HEK293 (cell line): ENCODE data around the gene ZNF786.

Experiments used
- CTCF ChIA-PET: fragments of 350-600 bp; formaldehyde crosslinking; extraction: SDS; loops from one replicate; lab custom pipeline; 2021; ENCODE audit warnings: antibody characterized with exemption; lab: Yijun Ruan, JAX
- POLR2A ChIA-PET: fragments of 300-600 bp; formaldehyde crosslinking; extraction: SDS; loops from one replicate; lab custom pipeline; 2020; ENCODE audit warnings: antibody characterized with exemption, inconsistent platforms; lab: Yijun Ruan, JAX
- H3K27ac ChIP-seq: fragments of 200-500 bp; sonication (Bioruptor generic); 2 replicates; pipeline ENCODE4 v1.5.1; 2014; ENCODE audit warnings: low read depth, low read length, control low read depth, inconsistent platforms; ENCODE audit errors: extremely low read depth
- H3K36me3 ChIP-seq, 2 experiments: fragments of 200-500 bp in 1 of 2; sonication (Bioruptor generic) in 1 of 2; 1 replicate in 1 of 2; 2 replicates in 1 of 2; pipeline ENCODE4 v1.5.1; 2014 to 2017; ENCODE audit warnings: inconsistent platforms in 2 of 2, low read length in 2 of 2; ENCODE audit not compliant: control insufficient read depth in 2 of 2, insufficient read depth in 1 of 2
- H3K4me1 ChIP-seq: fragments of 200-500 bp; sonication (Bioruptor generic); 2 replicates; pipeline ENCODE4 v1.5.1; 2014; ENCODE audit warnings: mild to moderate bottlenecking, low read length, inconsistent platforms; ENCODE audit not compliant: control insufficient read depth, insufficient read depth
- H3K4me3 ChIP-seq: 2 replicates; pipeline ENCODE4 v1.5.1; 2011; ENCODE audit warnings: low read depth, mild to moderate bottlenecking, control low read depth, low read length, moderate library complexity
- H3K9me3 ChIP-seq: fragments of 200-500 bp; sonication (Bioruptor generic); 2 replicates; pipeline ENCODE4 v1.5.1; 2014; ENCODE audit warnings: low read depth, low read length, inconsistent platforms; ENCODE audit not compliant: control insufficient read depth, insufficient read depth
- FEZF1 ChIP-seq: fragments of 450-650 bp; formaldehyde crosslinking; IDR thresholded peaks from 2 replicates; pipeline ENCODE4 v1.5.1; 2016; ENCODE audit warnings: missing biosample characterization, missing genetic modification characterization
- KLF1 ChIP-seq: fragments of 450-650 bp; formaldehyde crosslinking; IDR thresholded peaks from 2 replicates; pipeline ENCODE4 v1.5.1; 2016; ENCODE audit warnings: missing biosample characterization, missing genetic modification characterization
- KLF7 ChIP-seq: fragments of 450-650 bp; formaldehyde crosslinking; IDR thresholded peaks from 2 replicates; pipeline ENCODE4 v1.5.1; 2016; ENCODE audit warnings: missing biosample characterization, missing genetic modification characterization, borderline replicate concordance
- MEIS1 ChIP-seq: sonication (generic); formaldehyde crosslinking; IDR thresholded peaks from 2 replicates; pipeline ENCODE4 v1.8.1; 2022; ENCODE audit warnings: missing genetic modification reagents, mild to moderate bottlenecking, borderline replicate concordance
- SALL2 ChIP-seq: fragments of 450-650 bp; formaldehyde crosslinking; IDR thresholded peaks from 2 replicates; pipeline ENCODE4 v1.5.0; 2017; ENCODE audit warnings: missing biosample characterization, mild to moderate bottlenecking, missing genetic modification characterization, borderline replicate concordance
- SETDB1 ChIP-seq: IDR thresholded peaks from one replicate; pipeline ENCODE4 v1.6.1; 2017; ENCODE audit warnings: mild to moderate bottlenecking, low read length, moderate library complexity, mixed read lengths; ENCODE audit not compliant: insufficient read length
- ZBTB1 ChIP-seq: fragments of 450-650 bp; formaldehyde crosslinking; IDR thresholded peaks from 2 replicates; pipeline ENCODE4 v1.5.1; 2016; ENCODE audit warnings: missing biosample characterization, missing genetic modification characterization
- ZFP41 ChIP-seq: fragments of 450-650 bp; formaldehyde crosslinking; IDR thresholded peaks from 2 replicates; pipeline ENCODE4 v1.5.1; 2016; ENCODE audit warnings: missing biosample characterization, missing genetic modification characterization, borderline replicate concordance
- ZNF274 ChIP-seq, 2 experiments: fragments of 200-500 bp in 1 of 2; fragments of 450-650 bp in 1 of 2; sonication (Bioruptor generic) in 1 of 2; formaldehyde crosslinking in 1 of 2; IDR thresholded peaks; 2 replicates each; pipeline versions ENCODE4 v1.5.1 to v1.6.1; 2014 to 2016; ENCODE audit warnings: borderline replicate concordance in 1 of 2, inconsistent platforms in 1 of 2, low read length in 1 of 2, missing biosample characterization in 1 of 2, missing genetic modification characterization in 1 of 2
- ZNF324 ChIP-seq: fragments of 450-650 bp; formaldehyde crosslinking; IDR thresholded peaks from 2 replicates; pipeline ENCODE4 v1.5.1; 2016; ENCODE audit warnings: missing biosample characterization, missing genetic modification characterization
- ZNF433 ChIP-seq: fragments of 450-650 bp; formaldehyde crosslinking; IDR thresholded peaks from 2 replicates; pipeline ENCODE4 v1.5.1; 2016; ENCODE audit warnings: missing biosample characterization, missing genetic modification characterization, low read depth
- ZNF521 ChIP-seq: fragments of 450-650 bp; formaldehyde crosslinking; IDR thresholded peaks from 2 replicates; pipeline ENCODE4 v1.5.1; 2017; ENCODE audit warnings: missing biosample characterization, mild to moderate bottlenecking, missing genetic modification characterization
- ZNF560 ChIP-seq: fragments of 450-650 bp; formaldehyde crosslinking; IDR thresholded peaks from 2 replicates; pipeline ENCODE4 v1.5.1; 2017; ENCODE audit warnings: missing biosample characterization, missing genetic modification characterization, borderline replicate concordance
- ZNF571 ChIP-seq: fragments of 450-650 bp; formaldehyde crosslinking; IDR thresholded peaks from 2 replicates; pipeline ENCODE4 v1.5.0; 2017; ENCODE audit warnings: missing biosample characterization, missing genetic modification characterization
- ZNF600 ChIP-seq: fragments of 450-650 bp; formaldehyde crosslinking; IDR thresholded peaks from 2 replicates; pipeline ENCODE4 v1.5.1; 2016; ENCODE audit warnings: missing biosample characterization, missing genetic modification characterization
- ZNF660 ChIP-seq: fragments of 450-650 bp; IDR thresholded peaks from 2 replicates; pipeline ENCODE4 v1.5.1; 2018; ENCODE audit warnings: missing biosample characterization, mild to moderate bottlenecking, missing genetic modification characterization
- ZNF791 ChIP-seq: fragments of 450-650 bp; formaldehyde crosslinking; IDR thresholded peaks from 2 replicates; pipeline ENCODE4 v1.5.1; 2016; ENCODE audit warnings: missing biosample characterization, missing genetic modification characterization
- ZSCAN30 ChIP-seq: fragments of 450-650 bp; IDR thresholded peaks from 2 replicates; pipeline ENCODE4 v1.5.1; 2018; ENCODE audit warnings: missing biosample characterization, mild to moderate bottlenecking, missing genetic modification characterization, moderate library complexity
- TF ChIP-seq, protein P1 (sequence below): fragments of 450-650 bp; formaldehyde crosslinking; IDR thresholded peaks from 2 replicates; pipeline ENCODE4 v1.5.1; 2016; ENCODE audit warnings: missing biosample characterization, missing genetic modification characterization
- TF ChIP-seq, protein P2 (sequence below): fragments of 450-650 bp; formaldehyde crosslinking; IDR thresholded peaks from 2 replicates; pipeline ENCODE4 v1.5.1; 2016; ENCODE audit warnings: missing biosample characterization, missing genetic modification characterization, borderline replicate concordance
- TF ChIP-seq, protein P3 (sequence below): sonication (generic); formaldehyde crosslinking; IDR thresholded peaks from 2 replicates; pipeline ENCODE4 v1.8.1; 2022; ENCODE audit warnings: mild to moderate bottlenecking, moderate library complexity, missing genetic modification reagents
- TF ChIP-seq, protein P4 (sequence below): fragments of 450-650 bp; formaldehyde crosslinking; IDR thresholded peaks from 2 replicates; pipeline ENCODE4 v1.5.1; 2017; ENCODE audit warnings: missing biosample characterization, missing genetic modification characterization

Gene ZNF786

DNA sequence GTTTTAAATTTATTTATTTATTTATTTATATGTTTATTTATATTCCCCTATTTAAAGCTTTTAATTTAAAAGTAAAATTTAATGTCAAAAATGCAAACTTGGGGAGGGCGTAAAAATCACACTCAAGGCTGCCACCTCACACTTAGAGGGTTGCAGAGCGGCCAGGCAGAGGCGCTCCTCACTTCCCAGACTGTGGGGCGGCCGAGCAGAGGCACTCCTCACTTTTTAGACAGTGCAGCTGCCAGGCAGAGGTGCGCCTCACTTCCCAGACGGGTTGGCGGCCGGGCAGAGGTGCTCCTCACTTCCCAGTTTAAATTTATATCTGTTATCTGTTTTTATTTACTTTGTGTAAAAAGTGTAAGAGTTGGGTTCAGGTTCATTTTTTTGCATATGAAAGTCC, 45.6 kb upstream of the ZNF786 start:
- POLR2A ChIA-PET: interaction anchor here (0.7 kb wide), 1 partner anchor 11 kb away, joined by 3 read pairs; the partner anchor contains the start of gene ZNF398
- H3K4me1 ChIP-seq: no peaks in the 10 kb centered on the region
- TF ChIP-seq, protein P1, sequence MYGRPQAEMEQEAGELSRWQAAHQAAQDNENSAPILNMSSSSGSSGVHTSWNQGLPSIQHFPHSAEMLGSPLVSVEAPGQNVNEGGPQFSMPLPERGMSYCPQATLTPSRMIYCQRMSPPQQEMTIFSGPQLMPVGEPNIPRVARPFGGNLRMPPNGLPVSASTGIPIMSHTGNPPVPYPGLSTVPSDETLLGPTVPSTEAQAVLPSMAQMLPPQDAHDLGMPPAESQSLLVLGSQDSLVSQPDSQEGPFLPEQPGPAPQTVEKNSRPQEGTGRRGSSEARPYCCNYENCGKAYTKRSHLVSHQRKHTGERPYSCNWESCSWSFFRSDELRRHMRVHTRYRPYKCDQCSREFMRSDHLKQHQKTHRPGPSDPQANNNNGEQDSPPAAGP (tag by site-specific recombination): no peak
- TF ChIP-seq ZNF433 (tag by site-specific recombination) (no peak), FEZF1 (tag by site-specific recombination) (no peak), ZNF660 (tag by site-specific recombination) (no peak), ZNF571 (tag by site-specific recombination) (no peak), SETDB1 (no peak), ZNF324 (tag by site-specific recombination) (no peak), ZNF560 (tag by site-specific recombination) (no peak), KLF7 (tag by site-specific recombination) (no peak), MEIS1 (CRISPR knock-in tag) (no peak), ZNF521 (no peak), SALL2 (tag by site-specific recombination) (no peak), ZBTB1 (tag by site-specific recombination) (no peak), ZNF274 (IDR thresholded peaks at IDR 0.05; ENCODE audit: low read length) (no peak), ZNF274 (tag by site-specific recombination; IDR thresholded peaks at IDR 0.05; ENCODE audit: borderline replicate concordance) (no peak), ZSCAN30 (tag by site-specific recombination) (no peak), ZFP41 (tag by site-specific recombination) (no peak)
- TF ChIP-seq, protein P2, sequence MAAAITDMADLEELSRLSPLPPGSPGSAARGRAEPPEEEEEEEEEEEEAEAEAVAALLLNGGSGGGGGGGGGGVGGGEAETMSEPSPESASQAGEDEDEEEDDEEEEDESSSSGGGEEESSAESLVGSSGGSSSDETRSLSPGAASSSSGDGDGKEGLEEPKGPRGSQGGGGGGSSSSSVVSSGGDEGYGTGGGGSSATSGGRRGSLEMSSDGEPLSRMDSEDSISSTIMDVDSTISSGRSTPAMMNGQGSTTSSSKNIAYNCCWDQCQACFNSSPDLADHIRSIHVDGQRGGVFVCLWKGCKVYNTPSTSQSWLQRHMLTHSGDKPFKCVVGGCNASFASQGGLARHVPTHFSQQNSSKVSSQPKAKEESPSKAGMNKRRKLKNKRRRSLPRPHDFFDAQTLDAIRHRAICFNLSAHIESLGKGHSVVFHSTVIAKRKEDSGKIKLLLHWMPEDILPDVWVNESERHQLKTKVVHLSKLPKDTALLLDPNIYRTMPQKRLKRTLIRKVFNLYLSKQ (tag by site-specific recombination): no peak
- TF ChIP-seq, protein P3, sequence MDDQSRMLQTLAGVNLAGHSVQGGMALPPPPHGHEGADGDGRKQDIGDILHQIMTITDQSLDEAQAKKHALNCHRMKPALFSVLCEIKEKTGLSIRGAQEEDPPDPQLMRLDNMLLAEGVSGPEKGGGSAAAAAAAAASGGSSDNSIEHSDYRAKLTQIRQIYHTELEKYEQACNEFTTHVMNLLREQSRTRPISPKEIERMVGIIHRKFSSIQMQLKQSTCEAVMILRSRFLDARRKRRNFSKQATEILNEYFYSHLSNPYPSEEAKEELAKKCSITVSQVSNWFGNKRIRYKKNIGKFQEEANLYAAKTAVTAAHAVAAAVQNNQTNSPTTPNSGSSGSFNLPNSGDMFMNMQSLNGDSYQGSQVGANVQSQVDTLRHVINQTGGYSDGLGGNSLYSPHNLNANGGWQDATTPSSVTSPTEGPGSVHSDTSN: no peak
- TF ChIP-seq, protein P4, sequence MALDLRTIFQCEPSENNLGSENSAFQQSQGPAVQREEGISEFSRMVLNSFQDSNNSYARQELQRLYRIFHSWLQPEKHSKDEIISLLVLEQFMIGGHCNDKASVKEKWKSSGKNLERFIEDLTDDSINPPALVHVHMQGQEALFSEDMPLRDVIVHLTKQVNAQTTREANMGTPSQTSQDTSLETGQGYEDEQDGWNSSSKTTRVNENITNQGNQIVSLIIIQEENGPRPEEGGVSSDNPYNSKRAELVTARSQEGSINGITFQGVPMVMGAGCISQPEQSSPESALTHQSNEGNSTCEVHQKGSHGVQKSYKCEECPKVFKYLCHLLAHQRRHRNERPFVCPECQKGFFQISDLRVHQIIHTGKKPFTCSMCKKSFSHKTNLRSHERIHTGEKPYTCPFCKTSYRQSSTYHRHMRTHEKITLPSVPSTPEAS (tag by site-specific recombination): no peak
- no peak overlapping the region for H3K27ac ChIP-seq
- H3K9me3 ChIP-seq: no peaks in the 10 kb centered on the region
- CTCF ChIA-PET: interaction anchor here (0.7 to 2.2 kb wide), 2 partner anchors 10 to 11 kb away, joined by 4 to 18 read pairs; partner anchors contain the start of gene ZNF398
- H3K4me3 ChIP-seq: no peak overlapping the region
- peaks cover 3 to 10% of the 10 kb centered on the region in 2 experiments; a peak in 2 of 3 replicates for H3K36me3 ChIP-seq

DNA sequence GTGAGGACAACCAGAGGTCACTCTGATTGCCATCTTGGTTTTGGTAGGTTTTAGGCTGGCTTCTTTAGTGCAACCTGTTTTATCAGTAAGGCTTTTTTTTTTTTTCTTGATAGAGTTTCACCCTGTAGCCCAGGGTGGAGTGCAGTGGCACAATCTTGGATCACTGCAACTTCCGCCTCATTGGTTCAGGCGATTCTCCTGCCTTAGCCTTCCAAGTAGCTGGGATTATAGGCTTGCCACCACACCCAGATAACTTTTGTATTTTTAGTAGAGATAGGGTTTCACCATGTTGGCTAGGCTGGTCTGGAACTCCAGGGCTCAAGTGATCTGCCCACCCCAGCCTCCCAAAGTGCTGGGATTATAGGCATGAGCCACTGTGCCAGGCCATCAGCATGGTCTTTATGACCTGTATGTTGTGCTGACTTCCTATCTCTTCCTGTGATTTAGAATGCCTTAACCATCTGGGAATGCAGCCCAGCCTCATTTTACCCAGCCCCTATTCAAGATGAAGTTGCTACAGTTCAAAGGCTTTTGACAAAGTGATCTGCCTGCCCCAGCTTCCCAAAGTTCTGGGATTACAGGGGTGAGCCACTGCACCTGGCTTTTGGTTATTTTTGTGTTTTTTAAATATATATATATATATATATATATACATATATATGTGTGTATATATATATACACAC, 42.7 kb upstream of the ZNF786 start:
- Histone ChIP-seq H3K4me1 (no peaks in the 10 kb centered on the region), H3K27ac (no peak overlapping the region)
- POLR2A ChIA-PET: interaction anchor here (1.1 to 1.2 kb wide), 2 partner anchors 10 to 11 kb away, joined by 3 to 4 read pairs; no protein-coding TSS in a partner anchor
- TF ChIP-seq ZNF600 (tag by site-specific recombination) (0 out of 2 replicates have a peak, but pooled peaks have one; percentile 23), KLF1 (peak; percentile 65; the same call in 1 of the 2 replicates), ZNF791 (tag by site-specific recombination) (no peak)
- TF ChIP-seq, all 188 proteins: peak for 2
- CTCF ChIA-PET: no interaction called here
- Histone ChIP-seq H3K4me3 (no peak overlapping the region), H3K36me3 (peaks cover 0 to 27% of the 10 kb centered on the region in 2 experiments; a peak in 2 of 3 replicates), H3K9me3 (no peaks in the 10 kb centered on the region)
